HG02763 (cell line): Measurements from ENCODE around the gene FBLN7.

Experiments used
- ATAC-seq: cut with Tn5 transposase; IDR thresholded peaks from one replicate; pipeline ENCODE4 v1.9.1; 2021; ENCODE audit warnings: mild to moderate bottlenecking, moderate library complexity; ENCODE audit not compliant: unreplicated experiment

The FBLN7 gene

GRCh38 chr2:112155331-112156151, 17.4 kb downstream of the FBLN7 start:
- ATAC-seq: no peak

GRCh38 chr2:112156152-112156986, 18.2 kb downstream of the FBLN7 start:
- ATAC-seq: no peak

- ATAC-seq: no peak
These were observed 19.3 kb downstream of the FBLN7 start for GRCh38 chr2:112157472-112157871.

- no peak for ATAC-seq
These were observed 21.3 kb downstream of the FBLN7 start for GRCh38 chr2:112159454-112159921.

- no peak for ATAC-seq
These were observed 22.4 kb downstream of the FBLN7 start for GRCh38 chr2:112160283-112161250.

- ATAC-seq: no peak
These were observed 23.4 kb downstream of the FBLN7 start for GRCh38 chr2:112161431-112162145.

GRCh38 chr2:112162341-112162740, 24.2 kb downstream of the FBLN7 start:
- no peak for ATAC-seq

GRCh38 chr2:112162956-112163355, 24.8 kb downstream of the FBLN7 start:
- ATAC-seq: no peak

- no peak for ATAC-seq
These were observed 25.4 kb downstream of the FBLN7 start for GRCh38 chr2:112163541-112163981.

GRCh38 chr2:112164876-112165275, 26.7 kb downstream of the FBLN7 start:
- ATAC-seq: no peak

GRCh38 chr2:112165296-112165695, 27.1 kb downstream of the FBLN7 start:
- no peak for ATAC-seq

- ATAC-seq: no peak
These were observed 28.8 kb downstream of the FBLN7 start for GRCh38 chr2:112166806-112167499.

GRCh38 chr2:112168422-112169124, 30.4 kb downstream of the FBLN7 start:
- ATAC-seq: no peak

GRCh38 chr2:112170495-112170894, 32.3 kb downstream of the FBLN7 start:
- ATAC-seq: no peak

- no peak for ATAC-seq
These were observed 35.6 kb downstream of the FBLN7 start for GRCh38 chr2:112173646-112174319.

GRCh38 chr2:112174383-112174782, 36.2 kb downstream of the FBLN7 start:
- no peak for ATAC-seq

GRCh38 chr2:112175333-112175732, 37.1 kb downstream of the FBLN7 start:
- ATAC-seq: no peak

GRCh38 chr2:112175958-112176573, 37.9 kb downstream of the FBLN7 start:
- no peak for ATAC-seq
